ENCODE results near the gene EPB41L1. TPM values are rescaled to one million over a fixed set of nuclear protein-coding genes. Genes with fewer than 3 reads are reported as not detected.

The EPB41L1 gene
- polyA plus RNA-seq, 3 donors: 0.05 TPM; not detected in 2

GRCh38 chr20:36133821-36134220 is 20.7 kb upstream of the EPB41L1 start:
- Mint-ChIP-seq H3K27ac (no peak overlapping the region), H3K4me3 (no peak overlapping the region), H3K36me3 (no peaks in the 10 kb centered on the region), H3K9me3 (no peaks in the 10 kb centered on the region), H3K27me3 (ENCODE audit: low read depth in 3 of 3) (peaks cover 0 to 8% (median 3%) of the 10 kb centered on the region in 3 donors), H3K4me1 (peaks cover 5% of the 10 kb centered on the region)
- intact Hi-C loops (cut with micrococcal nuclease): no loop called here
- no peak overlapping the region for H3K4me2 ChIP-seq (replicated peaks; ENCODE audit: extremely low read depth, low read length, poor library complexity, severe bottlenecking)
- TF ChIP-seq CTCF (IDR thresholded peaks at IDR 0.05): no peak
- H3K9ac ChIP-seq (ENCODE audit: insufficient read depth, low read length, poor library complexity, severe bottlenecking): no peak overlapping the region
- H3K27me3 ChIP-seq (ENCODE audit: control insufficient read depth in 2 of 2, insufficient read depth in 2 of 2, low read length in 2 of 2): no peaks in the 10 kb centered on the region
- H3K4me3 ChIP-seq (replicated peaks in 1 of 3; ENCODE audit: low read depth in 2 of 3, low read length in 3 of 3): no peak overlapping the region
- H4K20me1 ChIP-seq (ENCODE audit: insufficient read depth, low read length): no peaks in the 10 kb centered on the region
- no peak overlapping the region for H3K27ac ChIP-seq (ENCODE audit: low read depth in 1 of 2, low read length in 2 of 2)
- H2AFZ ChIP-seq (ENCODE audit: insufficient read depth, low read depth, low read length, poor library complexity, severe bottlenecking): no peak overlapping the region
- H3K79me2 ChIP-seq (ENCODE audit: insufficient read depth, low read length): no peaks in the 10 kb centered on the region
- no CpG with 5 or more reads among the region's 2 CpGs for WGBS (ENCODE audit: insufficient coverage)
- H3K9me3 ChIP-seq (replicated peaks in 1 of 2; ENCODE audit: control insufficient read depth in 1 of 2, insufficient read depth in 1 of 2, low read length in 2 of 2): no peaks in the 10 kb centered on the region
- H3K4me1 ChIP-seq (ENCODE audit: control insufficient read depth in 1 of 2, insufficient read depth in 2 of 2, low read length in 2 of 2): no peaks in the 10 kb centered on the region
- DNase-seq: no peak
- H3K36me3 ChIP-seq (replicated peaks in 1 of 2; ENCODE audit: control insufficient read depth in 1 of 2, insufficient read depth in 2 of 2, low read length in 2 of 2): no peaks in the 10 kb centered on the region

- Histone ChIP-seq H3K36me3 (replicated peaks in 1 of 2; ENCODE audit: control insufficient read depth in 1 of 2, insufficient read depth in 2 of 2, low read length in 2 of 2) (no peaks in the 10 kb centered on the region), H3K9ac (ENCODE audit: insufficient read depth, low read length, poor library complexity, severe bottlenecking) (no peak overlapping the region), H3K79me2 (ENCODE audit: insufficient read depth, low read length) (no peaks in the 10 kb centered on the region), H3K4me3 (replicated peaks in 1 of 3; ENCODE audit: low read depth in 2 of 3, low read length in 3 of 3) (no peak overlapping the region), H3K27ac (ENCODE audit: low read depth in 1 of 2, low read length in 2 of 2) (no peak overlapping the region), H3K4me1 (ENCODE audit: control insufficient read depth in 1 of 2, insufficient read depth in 2 of 2, low read length in 2 of 2) (no peaks in the 10 kb centered on the region), H3K27me3 (ENCODE audit: control insufficient read depth in 2 of 2, insufficient read depth in 2 of 2, low read length in 2 of 2) (no peaks in the 10 kb centered on the region), H3K9me3 (replicated peaks in 1 of 2; ENCODE audit: control insufficient read depth in 1 of 2, insufficient read depth in 1 of 2, low read length in 2 of 2) (no peaks in the 10 kb centered on the region), H3K4me2 (replicated peaks; ENCODE audit: extremely low read depth, low read length, poor library complexity, severe bottlenecking) (no peak overlapping the region), H4K20me1 (ENCODE audit: insufficient read depth, low read length) (no peaks in the 10 kb centered on the region), H2AFZ (ENCODE audit: insufficient read depth, low read depth, low read length, poor library complexity, severe bottlenecking) (no peak overlapping the region)
- no peak for DNase-seq
- Mint-ChIP-seq H3K36me3 (no peaks in the 10 kb centered on the region), H3K27ac (no peak overlapping the region), H3K4me1 (peaks cover 5% of the 10 kb centered on the region), H3K4me3 (no peak overlapping the region), H3K9me3 (no peaks in the 10 kb centered on the region), H3K27me3 (ENCODE audit: low read depth in 3 of 3) (peaks cover 0 to 7% (median 5%) of the 10 kb centered on the region in 3 donors)
- TF ChIP-seq CTCF (IDR thresholded peaks at IDR 0.05): no peak
- no CpG with 5 or more reads among the region's 6 CpGs for WGBS (ENCODE audit: insufficient coverage)
- intact Hi-C loops (cut with micrococcal nuclease): no loop called here
These were observed 19.4 kb upstream of the EPB41L1 start for GRCh38 chr20:36135159-36135558.

All from CD14-positive monocyte (primary cell).